PC-9 (cell line): ENCODE data around the gene PLA2G4C. TPM values are rescaled to one million over a fixed set of nuclear protein-coding genes. Genes with fewer than 3 reads are reported as not detected.

ENCODE experiments used
- BruUV-seq: library from RNA; stranded (reverse); fragments of 400-500 nt; replicated peaks from 2 replicates; lab custom pipeline; 2021; lab: Mats Ljungman, UMichigan
- CTCF ChIA-PET: fragments of 300-600 bp; sonication (Branson Sonifier 250); formaldehyde crosslinking; loops from one replicate; lab custom pipeline; 2022; ENCODE audit warnings: antibody characterized with exemption; lab: Charles Lee
- POLR2A ChIA-PET: fragments of 300-600 bp; sonication (Branson Sonifier 250); formaldehyde crosslinking; loops from one replicate; lab custom pipeline; 2022; ENCODE audit warnings: antibody characterized with exemption; ENCODE audit not compliant: unreplicated experiment; lab: Charles Lee
- DNase-seq, 2 experiments: peaks; one replicate each; pipeline versions ENCODE4 v3.0.0 to v3.0.0-alpha.2; 2015 to 2022; ENCODE audit warnings: mixed read lengths in 1 of 2
- H2AFZ ChIP-seq: fragments of 200-600 bp; sonication (generic); 2 replicates; pipeline ENCODE4 v1.8.1; 2017; ENCODE audit warnings: antibody characterized with exemption
- H3F3A ChIP-seq: fragments of 200-600 bp; sonication (generic); 2 replicates; pipeline ENCODE4 v1.8.1; 2017; ENCODE audit warnings: antibody characterized with exemption, mild to moderate bottlenecking, low read depth; ENCODE audit not compliant: insufficient read depth
- H3K27ac ChIP-seq: fragments of 200-600 bp; sonication (generic); 2 replicates; pipeline ENCODE4 v1.6.1; 2016; ENCODE audit warnings: mixed run types
- H3K27me3 ChIP-seq: fragments of 200-600 bp; sonication (generic); 2 replicates; pipeline ENCODE4 v1.6.1; 2016; ENCODE audit warnings: low read depth, mixed run types; ENCODE audit not compliant: insufficient read depth
- H3K36me3 ChIP-seq: fragments of 200-600 bp; sonication (generic); 2 replicates; pipeline ENCODE4 v1.6.1; 2016; ENCODE audit warnings: low read depth, mixed run types
- H3K4me1 ChIP-seq: fragments of 200-600 bp; sonication (generic); replicated peaks from 2 replicates; pipeline ENCODE4 v1.6.1; 2016; ENCODE audit warnings: mixed run types; ENCODE audit not compliant: insufficient read depth
- H3K4me2 ChIP-seq: fragments of 200-600 bp; sonication (generic); 2 replicates; pipeline ENCODE4 v1.6.1; 2017; ENCODE audit warnings: mixed run types
- H3K4me3 ChIP-seq: fragments of 200-600 bp; sonication (generic); 2 replicates; pipeline ENCODE4 v1.6.1; 2016; ENCODE audit warnings: mixed run types
- H3K79me2 ChIP-seq: fragments of 200-600 bp; sonication (generic); 2 replicates; pipeline ENCODE4 v1.6.1; 2017; ENCODE audit warnings: low read depth, mixed run types
- H3K9me2 ChIP-seq: fragments of 200-600 bp; sonication (generic); 2 replicates; pipeline ENCODE4 v1.8.1; 2017; ENCODE audit warnings: mild to moderate bottlenecking; ENCODE audit not compliant: insufficient read depth
- H3K9me3 ChIP-seq: fragments of 200-600 bp; sonication (generic); 2 replicates; pipeline ENCODE4 v1.8.1; 2016; ENCODE audit warnings: low read depth; ENCODE audit not compliant: insufficient read depth
- H4K20me1 ChIP-seq: fragments of 200-600 bp; sonication (generic); 2 replicates; pipeline ENCODE4 v1.8.1; 2017; ENCODE audit not compliant: insufficient read depth
- CTCF ChIP-seq: fragments of 200-600 bp; sonication (generic); conservative IDR thresholded peaks from 2 replicates; pipeline ENCODE4 v1.6.1; 2017; ENCODE audit warnings: mixed run types, antibody characterized with exemption, mild to moderate bottlenecking, moderate library complexity
- EZH2 ChIP-seq: fragments of 200-600 bp; sonication (generic); IDR thresholded peaks from 2 replicates; pipeline ENCODE4 v1.8.0; 2017; ENCODE audit warnings: antibody characterized with exemption, low read depth
- intact Hi-C: fragments of 100-400 bp; cut with micrococcal nuclease; formaldehyde crosslinking; loops from one replicate; pipeline ENCODE4 v1.10.0; 2022; ENCODE audit not compliant: unreplicated experiment
- total RNA-seq: library from RNA; stranded (reverse); gene quantifications from 2 replicates; pipeline ENCODE4 v1.2.3, GENCODE V29; 2021

The PLA2G4C gene
- total RNA-seq, 1 experiment from 2014 or later, result not detected

- Histone ChIP-seq H3K9me2 (no peaks in the 10 kb centered on the region), H2AFZ (no peak overlapping the region), H3K4me2 (no peak overlapping the region), H3K36me3 (peaks cover 14% of the 10 kb centered on the region; the same call in 1 of the 2 replicates), H3K9me3 (no peaks in the 10 kb centered on the region), H3F3A (0 out of 2 replicates have a peak, but pooled peaks cover 16% of the 10 kb centered on the region), H4K20me1 (peaks cover 4% of the 10 kb centered on the region; the same call in 1 of the 2 replicates), H3K27ac (no peak overlapping the region), H3K4me1 (no peaks in the 10 kb centered on the region), H3K27me3 (no peaks in the 10 kb centered on the region), H3K79me2 (no peaks in the 10 kb centered on the region), H3K4me3 (no peak overlapping the region)
- no peak for DNase-seq
- POLR2A ChIA-PET, result interaction anchor here (0.6 kb wide), 1 partner anchor 10 kb away, joined by 33 read pairs; no protein-coding TSS in a partner anchor
- CTCF ChIA-PET, result no interaction called here
- no peak for TF ChIP-seq EZH2
- intact Hi-C loops, result no loop called here
- BruUV-seq, result no TSS peak
Measured at GRCh38 chr19:48121909-48122371, 11.3 kb upstream of the PLA2G4C start.

- Histone ChIP-seq H3K4me3 (no peak overlapping the region), H3K9me3 (no peaks in the 10 kb centered on the region), H2AFZ (no peak overlapping the region), H4K20me1 (peaks cover 4% of the 10 kb centered on the region; the same call in 1 of the 2 replicates), H3F3A (0 out of 2 replicates have a peak, but pooled peaks cover 8% of the 10 kb centered on the region), H3K9me2 (no peaks in the 10 kb centered on the region), H3K4me2 (no peak overlapping the region), H3K36me3 (peaks cover 14% of the 10 kb centered on the region; the same call in 1 of the 2 replicates), H3K79me2 (no peaks in the 10 kb centered on the region), H3K27ac (no peak overlapping the region), H3K27me3 (no peaks in the 10 kb centered on the region), H3K4me1 (no peaks in the 10 kb centered on the region)
- DNase-seq, result no peak
- CTCF ChIA-PET, result no interaction called here
- no TSS peak for BruUV-seq
- TF ChIP-seq CTCF, result no peak
- no peak for TF ChIP-seq EZH2
- POLR2A ChIA-PET, result no interaction called here
- intact Hi-C loops, result no loop called here
Measured at GRCh38 chr19:48121066-48121465, 10.4 kb upstream of the PLA2G4C start.

- TF ChIP-seq CTCF (no peak), EZH2 (no peak)
- ChIA-PET CTCF (no interaction called here), POLR2A (no interaction called here)
- Histone ChIP-seq H3F3A (0 out of 2 replicates have a peak, but pooled peaks cover 8% of the 10 kb centered on the region), H3K9me3 (no peaks in the 10 kb centered on the region), H4K20me1 (peaks cover 4% of the 10 kb centered on the region; the same call in 1 of the 2 replicates), H2AFZ (no peak overlapping the region), H3K27me3 (no peaks in the 10 kb centered on the region), H3K79me2 (no peaks in the 10 kb centered on the region), H3K36me3 (peaks cover 14% of the 10 kb centered on the region; the same call in 1 of the 2 replicates), H3K4me1 (no peaks in the 10 kb centered on the region), H3K4me3 (no peak overlapping the region), H3K9me2 (no peaks in the 10 kb centered on the region), H3K4me2 (no peak overlapping the region), H3K27ac (no peak overlapping the region)
- intact Hi-C loops, result no loop called here
- DNase-seq, result no peak
- no TSS peak for BruUV-seq
Measured at GRCh38 chr19:48120505-48120904, 9.9 kb upstream of the PLA2G4C start.

GRCh38 chr19:48118131-48118517, 7.5 kb upstream of the PLA2G4C start:
- Histone ChIP-seq H2AFZ (no peak overlapping the region), H3K36me3 (peaks cover 14% of the 10 kb centered on the region; the same call in 1 of the 2 replicates)

More at GRCh38 chr19:48118131-48118517, 7.5 kb upstream of the PLA2G4C start:
- BruUV-seq, result no TSS peak
- Histone ChIP-seq H3K27ac (no peak overlapping the region), H3K27me3 (no peaks in the 10 kb centered on the region), H3K9me3 (no peaks in the 10 kb centered on the region), H3K9me2 (no peaks in the 10 kb centered on the region), H3F3A (no peaks in the 10 kb centered on the region; the same call in 1 of the 2 replicates), H4K20me1 (peaks cover 4% of the 10 kb centered on the region; the same call in 1 of the 2 replicates), H3K4me3 (no peak overlapping the region), H3K79me2 (no peaks in the 10 kb centered on the region), H3K4me2 (no peak overlapping the region), H3K4me1 (no peaks in the 10 kb centered on the region)
- TF ChIP-seq CTCF (no peak), EZH2 (no peak)
- CTCF ChIA-PET, result no interaction called here
- POLR2A ChIA-PET, result no interaction called here
- intact Hi-C loops, result no loop called here
- DNase-seq, result no peak
